ENCODE results near the gene CLTA.

CLTA gene

DNA sequence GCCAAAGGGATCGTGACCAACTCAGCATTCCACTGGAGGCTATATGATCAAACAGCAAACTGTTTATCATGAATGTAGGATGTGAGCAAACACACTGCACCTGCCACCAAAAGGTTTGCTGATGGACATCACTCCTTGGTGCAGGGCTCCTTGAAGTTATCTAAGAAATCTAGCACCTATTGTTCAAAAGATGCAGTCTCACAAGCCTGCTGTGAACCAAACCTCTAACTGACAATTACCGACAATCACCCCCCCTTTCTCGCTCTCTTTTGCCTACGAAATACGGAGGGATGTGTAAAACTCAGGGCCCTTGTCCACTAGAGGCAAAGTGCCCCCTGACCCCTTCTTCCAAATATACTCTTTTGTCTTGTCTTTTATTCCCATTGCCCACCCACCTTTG lies 2.5 kb upstream of the CLTA start:
- DNase-seq (ENCODE audit: low spot score): no peak

DNA sequence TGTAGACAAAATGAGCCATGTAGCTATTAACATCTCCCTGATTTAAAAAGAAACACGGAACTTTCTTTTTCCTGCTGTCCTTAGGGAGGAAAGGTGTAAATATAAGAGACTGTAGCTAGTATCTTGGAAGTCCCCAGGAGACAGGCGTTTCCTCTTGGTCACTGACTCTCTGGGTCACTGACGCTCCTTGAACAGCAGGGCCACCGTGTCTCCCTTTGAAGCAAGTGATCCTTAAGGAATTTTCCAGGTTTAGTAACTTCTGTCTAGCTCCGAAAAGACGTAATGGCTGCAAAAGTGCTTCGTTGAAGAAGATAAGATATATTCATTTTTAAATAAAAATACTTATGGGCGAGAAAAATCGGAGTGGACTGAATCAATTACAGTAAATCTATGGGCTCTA lies 745 bp upstream of the CLTA start:
- peak; percentile 42 for DNase-seq (ENCODE audit: low spot score)

DNA sequence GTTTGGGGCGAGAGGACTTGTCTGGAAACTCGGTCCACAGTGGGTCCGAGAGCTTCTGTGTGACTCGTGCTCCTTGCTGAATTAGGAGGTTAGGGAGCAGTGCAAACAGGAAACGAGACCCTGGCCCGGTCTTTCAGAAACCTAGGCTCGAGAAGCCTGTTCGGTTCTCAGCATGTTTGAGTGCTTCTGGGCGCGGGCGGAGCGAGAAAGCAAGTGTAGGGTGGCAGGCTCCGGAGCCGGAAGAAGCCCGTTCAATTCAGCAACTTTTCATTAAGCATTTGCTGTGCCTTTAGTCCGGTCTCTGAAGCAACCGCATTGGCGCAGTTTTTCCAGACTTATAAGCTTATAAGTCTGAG lies 547 bp downstream of the CLTA start:
- peak; percentile 21 for DNase-seq (ENCODE audit: low spot score)

DNA sequence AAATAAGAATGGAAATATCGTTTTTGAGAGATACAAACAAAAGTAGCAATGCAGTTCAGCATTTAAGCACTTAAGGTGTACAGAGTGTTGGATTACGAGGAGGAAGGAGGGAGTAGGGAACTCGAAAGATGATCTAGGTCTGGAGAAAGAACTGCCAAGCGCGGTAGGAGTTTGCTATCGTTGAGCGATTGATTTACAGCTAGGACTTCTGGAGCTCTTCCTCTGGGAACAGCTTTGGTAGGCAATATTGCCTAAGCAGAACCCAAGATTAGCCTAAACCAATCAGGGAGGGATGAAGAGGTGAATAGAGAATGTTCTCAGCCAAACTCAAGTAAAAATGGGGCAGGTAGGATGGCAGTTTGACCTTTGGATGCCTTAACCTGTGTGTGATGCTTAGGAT lies 965 bp downstream of the CLTA start:
- DNase-seq (ENCODE audit: low spot score): no peak

DNA sequence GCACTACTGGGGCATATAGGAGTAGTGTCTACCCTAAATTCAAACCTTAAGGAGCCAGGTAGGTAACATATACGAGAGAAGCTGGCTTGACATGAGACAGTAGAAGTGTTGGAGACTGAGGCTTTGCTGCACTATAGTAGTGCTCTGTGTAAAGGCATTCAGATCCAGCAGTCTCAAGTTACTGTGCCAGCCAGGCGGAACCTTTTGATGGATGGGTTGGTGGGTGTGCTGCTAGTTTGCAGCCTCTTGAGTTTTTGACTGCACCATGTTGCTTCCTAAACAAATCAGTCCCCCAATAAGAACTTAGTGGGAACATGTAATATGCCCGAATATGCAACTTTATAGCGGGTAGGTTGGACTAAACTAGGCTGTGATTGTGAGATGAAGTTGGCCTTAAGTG lies 1.5 kb downstream of the CLTA start:
- no peak for DNase-seq (ENCODE audit: low spot score)

DNA sequence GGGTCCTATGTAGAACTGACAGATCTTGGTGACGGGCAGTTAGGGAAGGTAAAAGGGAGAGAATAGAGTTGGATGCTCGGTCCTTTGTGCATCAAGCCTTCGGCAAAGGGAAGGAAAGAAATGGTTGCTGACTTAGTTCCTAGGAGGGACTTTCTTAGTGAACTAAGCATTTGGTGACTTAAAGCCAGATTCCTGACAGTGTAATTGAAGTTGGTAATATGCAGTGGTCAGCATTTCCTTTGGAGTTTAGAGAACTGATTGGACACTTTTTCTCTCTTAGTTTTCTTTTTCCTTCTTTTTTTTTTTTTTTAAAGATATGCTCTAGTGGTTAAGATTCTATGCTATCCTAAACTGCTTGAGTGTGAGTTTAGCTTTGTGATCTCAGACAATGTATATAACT lies 2.3 kb downstream of the CLTA start:
- no peak for DNase-seq (ENCODE audit: low spot score)

DNA sequence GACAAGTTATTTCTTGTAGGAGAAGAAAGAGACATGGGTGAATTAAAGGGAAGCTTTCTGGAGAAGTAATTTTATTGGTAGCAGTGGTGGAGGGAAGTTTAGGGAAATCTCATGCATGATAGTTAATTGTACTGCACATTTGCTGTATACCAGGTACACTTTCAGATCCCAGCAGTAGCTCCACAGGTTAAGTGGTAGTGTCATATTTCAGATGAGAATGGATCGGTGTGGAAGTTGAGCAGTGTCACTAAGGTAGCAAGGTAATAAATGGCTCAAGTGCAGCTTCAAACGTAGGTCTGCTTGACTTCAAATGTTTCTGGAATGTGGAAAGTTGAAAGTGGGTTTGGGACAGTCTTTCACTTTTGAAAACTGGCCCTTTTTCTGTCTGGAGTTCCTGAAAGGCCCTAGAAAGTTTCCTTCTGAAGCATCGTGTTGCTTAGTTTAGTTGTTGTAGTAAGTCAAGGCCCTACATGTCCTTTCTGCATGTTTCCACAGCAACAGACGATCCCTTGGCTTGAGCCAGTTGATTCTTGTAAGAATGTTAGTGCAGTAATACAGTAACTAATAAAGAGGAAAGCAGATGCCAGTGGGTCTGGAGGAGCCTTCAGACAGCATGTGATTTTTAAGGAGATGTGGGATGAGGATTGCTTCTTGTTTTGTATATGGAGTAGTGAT lies 3.7 kb downstream of the CLTA start:
- no peak for DNase-seq (ENCODE audit: low spot score)

DNA sequence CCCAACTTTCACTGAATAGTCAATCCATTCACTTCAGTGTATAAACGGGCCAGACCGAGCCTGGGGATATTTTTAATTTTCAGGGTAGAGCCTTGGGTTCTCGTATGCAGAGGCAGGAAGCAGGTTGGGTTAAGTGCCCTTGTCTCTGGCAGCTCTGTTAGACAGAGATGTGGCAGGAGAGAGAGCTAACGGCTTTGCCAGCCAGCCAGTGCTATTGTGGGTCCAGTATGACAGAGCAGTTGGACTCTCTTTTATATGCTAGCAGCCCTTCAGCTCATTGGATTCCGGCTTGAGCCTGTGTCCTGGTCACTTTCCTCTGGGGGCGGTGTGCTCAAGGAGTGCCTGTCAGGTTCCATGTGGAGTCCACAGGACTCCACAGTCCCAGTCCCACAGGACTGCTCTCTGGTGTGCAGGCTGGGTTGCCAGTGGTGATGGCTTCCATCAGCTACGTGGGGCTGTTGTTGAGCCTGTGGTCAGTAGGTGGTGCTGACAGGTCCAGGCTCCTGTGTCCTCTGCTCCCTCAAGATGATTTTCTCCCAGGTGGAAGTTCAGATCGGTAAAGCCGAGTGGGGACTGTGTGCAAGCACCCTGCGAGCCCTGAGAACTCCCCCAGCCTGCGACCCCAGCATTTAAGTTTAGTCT lies 14.3 kb downstream of the CLTA start:
- DNase-seq (ENCODE audit: low spot score): no peak

DNA sequence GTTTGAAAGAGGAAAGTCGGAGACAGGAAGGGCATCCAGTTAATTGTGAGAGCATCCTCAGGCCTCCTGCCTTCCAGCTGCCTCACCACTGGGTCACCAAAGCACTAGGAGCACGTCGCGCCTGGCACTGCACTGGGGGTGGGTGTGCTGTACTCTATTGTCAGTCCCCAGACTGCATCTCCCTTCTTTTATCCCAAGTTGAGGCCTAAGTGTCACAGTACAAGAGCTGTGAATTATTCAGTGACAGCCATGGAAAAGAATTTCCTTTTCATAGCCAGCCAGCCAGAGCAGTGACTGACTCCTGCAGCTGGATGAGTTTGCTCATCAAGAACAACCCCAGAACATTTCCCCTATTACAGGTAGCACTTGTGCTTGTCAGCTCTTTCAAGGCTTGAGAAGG lies 16.3 kb downstream of the CLTA start:
- DNase-seq (ENCODE audit: low spot score): no peak

DNA sequence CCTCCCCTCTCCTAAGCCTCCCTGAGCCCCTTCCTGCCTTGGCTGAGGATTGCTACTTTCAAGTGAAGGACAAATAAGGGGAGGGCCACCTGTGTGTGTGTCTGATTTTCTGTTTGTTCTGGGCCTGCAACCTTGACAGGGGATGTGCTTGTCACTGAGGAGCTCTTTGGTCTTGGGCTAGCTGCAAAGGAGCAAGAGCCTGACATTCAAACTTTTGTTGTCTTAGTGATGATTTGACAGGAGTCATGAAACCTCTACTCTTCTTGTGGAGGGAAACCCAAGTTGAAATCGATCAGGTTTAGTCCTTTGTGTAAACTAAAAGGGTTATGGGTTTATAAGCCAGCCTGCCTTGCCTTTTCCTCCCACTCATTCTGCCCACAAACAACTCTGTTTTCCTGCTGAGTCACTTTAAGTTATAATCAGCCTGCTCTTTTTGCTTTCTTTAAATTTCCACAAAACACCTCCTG lies 16.9 kb downstream of the CLTA start:
- no peak for DNase-seq (ENCODE audit: low spot score)

DNA sequence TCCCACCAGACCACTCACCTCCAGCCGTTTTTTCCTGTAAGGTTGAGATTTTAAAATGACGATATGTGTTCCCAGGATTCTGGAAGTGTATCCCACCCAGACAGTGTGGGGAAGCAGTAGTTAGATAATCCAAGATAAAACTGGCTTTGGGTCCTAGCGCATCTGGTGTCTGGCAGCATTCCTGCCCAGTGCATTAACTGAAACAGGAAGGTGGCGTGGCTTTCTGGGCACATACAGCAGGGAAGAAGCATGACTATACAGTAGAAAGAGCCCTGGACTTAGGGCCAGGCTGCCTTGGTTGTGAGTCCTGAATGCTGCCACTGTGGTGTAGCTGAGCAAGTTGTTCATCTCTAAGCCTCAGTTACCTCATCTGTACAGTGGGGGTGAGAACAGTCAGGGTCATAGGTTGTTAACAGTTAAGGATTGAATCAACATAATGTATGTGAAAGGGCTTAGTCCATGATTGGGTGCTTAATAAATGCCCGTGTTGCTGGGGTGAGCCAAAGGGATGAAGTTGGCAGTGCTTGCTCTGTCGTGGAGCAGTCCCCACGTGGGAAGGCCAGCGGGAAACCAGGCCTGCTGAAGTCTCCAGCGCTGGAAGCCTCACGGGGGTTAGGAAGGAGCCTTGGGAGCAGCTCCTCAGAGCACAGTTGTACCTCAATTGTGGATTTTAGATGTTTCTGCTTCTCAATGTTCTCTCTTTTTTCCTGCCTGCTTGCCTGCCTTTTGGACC lies 18.0 kb downstream of the CLTA start:
- DNase-seq (ENCODE audit: low spot score): no peak

DNA sequence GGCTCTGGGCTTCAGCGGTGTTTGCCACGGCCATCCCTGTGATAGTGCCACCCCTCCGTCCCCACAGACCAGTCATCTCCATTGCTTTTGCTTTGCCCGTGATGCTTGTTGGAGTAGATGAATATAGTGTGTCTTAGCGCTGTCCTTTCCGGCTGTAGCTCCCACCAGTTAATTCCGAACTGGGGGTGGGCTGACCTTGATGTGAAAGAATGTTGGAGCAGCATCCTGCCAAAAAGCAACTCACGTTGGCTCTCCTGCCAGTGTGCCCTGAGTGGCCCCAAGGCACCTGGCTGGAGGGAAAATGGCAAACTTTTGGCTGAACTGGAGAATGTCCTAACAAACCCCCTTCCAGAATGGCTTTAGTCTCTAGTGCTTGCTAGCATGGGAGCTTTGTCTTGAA lies 20.0 kb downstream of the CLTA start:
- no peak for DNase-seq (ENCODE audit: low spot score)

DNA sequence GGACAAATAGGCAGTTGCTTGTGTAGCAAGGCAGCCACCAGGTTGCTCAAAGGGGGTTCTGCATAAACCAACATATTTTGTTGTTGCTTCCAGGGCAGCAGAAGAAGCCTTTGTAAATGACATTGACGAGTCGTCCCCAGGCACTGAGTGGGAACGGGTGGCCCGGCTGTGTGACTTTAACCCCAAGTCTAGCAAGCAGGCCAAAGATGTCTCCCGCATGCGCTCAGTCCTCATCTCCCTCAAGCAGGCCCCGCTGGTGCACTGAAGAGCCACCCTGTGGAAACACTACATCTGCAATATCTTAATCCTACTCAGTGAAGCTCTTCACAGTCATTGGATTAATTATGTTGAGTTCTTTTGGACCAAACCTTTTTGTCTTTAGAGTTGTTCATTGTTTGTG lies 20.8 kb downstream of the CLTA start:
- DNase-seq (ENCODE audit: low spot score): no peak

DNA sequence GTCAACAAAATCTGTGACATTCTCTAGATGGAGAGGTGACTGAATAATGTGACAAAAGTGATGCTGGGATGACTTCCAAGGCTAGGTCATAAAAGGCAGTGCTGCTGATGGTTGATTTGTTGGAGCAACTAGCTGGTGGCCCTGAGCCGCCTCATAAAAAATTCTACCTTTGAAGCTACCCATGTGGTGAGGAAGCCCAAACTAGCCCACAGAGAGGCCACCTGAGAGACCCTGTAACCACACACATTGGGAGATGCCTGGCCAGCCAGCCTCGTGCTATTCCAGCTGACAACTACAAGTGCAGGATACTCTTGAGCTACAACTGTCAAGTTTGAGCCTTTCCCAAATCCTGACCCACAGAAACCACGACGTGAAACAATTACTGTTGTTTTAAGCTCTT lies 22.7 kb downstream of the CLTA start:
- no peak for DNase-seq (ENCODE audit: low spot score)

DNA sequence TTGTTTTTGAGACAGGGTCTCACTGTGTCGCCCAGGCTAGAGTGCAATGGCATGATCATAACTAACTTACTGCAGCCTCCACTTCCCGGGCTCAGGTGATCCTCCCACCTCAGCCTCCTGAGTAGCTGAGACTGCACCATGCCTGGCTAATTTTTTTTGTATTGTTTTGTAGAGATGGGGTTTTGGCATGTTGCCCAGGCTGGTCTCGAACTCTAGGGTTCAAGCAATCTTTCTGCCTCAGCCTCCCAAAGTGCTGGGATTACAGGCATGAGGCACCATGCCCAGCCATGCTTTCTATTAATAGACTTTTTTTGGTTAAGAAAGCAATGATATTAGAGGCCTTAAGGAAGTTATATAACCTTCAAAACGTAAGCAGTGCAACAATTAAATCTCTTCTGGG lies 23.3 kb downstream of the CLTA start:
- no peak for DNase-seq (ENCODE audit: low spot score)

DNA sequence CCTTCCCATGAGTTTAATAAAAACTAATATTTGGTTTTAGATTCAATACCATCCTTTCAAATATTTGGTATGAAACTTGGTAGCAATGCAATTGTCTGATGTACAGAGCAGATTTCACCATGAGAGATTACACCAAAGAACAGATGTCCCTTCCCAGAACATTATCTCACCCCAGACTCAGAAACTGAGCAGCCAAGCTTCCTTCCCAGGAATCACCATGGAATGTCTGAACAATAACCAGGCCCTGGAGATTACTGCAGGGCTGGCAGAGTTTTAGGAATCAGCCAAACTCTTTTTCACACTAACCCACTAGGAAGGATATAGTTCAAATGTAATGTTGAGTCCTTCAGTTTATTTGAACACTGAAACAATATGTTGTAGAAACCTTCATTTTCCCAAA lies 23.9 kb downstream of the CLTA start:
- no peak for DNase-seq (ENCODE audit: low spot score)

DNA sequence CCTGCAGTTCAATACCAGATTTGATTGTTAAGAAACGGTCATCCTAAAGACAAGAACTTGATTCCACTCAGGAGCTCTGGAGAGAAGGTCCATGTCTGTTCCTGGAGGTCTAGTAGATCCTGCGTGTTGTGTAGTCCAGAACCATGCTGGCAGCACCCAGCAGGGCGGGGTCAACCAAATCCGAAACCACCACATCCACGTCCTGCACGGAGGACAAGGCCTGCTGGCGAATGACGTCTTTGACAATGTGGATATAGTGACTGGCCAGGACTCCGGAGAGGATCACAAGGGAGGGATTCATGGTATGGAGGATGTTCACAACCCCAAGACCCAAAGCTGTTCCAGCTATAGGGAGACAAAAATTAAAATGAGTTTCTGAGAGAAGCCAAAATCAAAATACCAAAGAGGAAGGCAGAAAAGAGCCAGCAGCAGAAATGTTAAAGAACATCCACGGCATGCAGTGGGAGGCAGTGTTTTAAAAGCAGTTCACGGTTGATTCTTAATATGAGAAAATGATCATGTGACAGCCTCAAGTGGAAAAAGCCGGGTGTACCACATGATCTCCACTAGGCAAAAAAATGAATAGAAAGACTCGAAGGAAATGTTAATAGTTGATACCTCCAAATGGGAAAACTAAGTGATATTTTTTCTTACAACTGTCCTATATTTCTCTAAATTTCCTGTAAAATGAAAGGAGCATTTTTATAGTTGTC lies 26.7 kb downstream of the CLTA start:
- DNase-seq (ENCODE audit: low spot score): no peak

DNA sequence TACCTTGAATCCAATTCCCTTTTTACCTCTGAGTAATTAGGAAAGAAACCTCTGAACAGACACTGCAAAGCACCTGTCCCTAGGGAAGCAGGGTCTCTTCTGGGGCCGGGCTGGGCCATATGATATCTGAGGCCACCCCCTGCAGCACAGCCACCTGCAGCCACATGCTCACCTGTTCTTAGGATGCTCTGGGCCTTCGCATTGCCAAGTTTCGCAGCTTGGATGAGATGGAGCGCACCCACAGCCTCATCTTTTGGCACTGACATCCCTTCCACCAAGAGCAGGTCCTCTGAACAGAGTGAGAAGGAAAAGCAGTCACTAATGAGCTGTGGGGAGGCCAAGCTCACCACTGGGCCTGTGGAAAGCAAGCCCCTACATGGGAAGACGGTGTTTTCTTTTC lies 27.3 kb downstream of the CLTA start:
- no peak for DNase-seq (ENCODE audit: low spot score)

DNA sequence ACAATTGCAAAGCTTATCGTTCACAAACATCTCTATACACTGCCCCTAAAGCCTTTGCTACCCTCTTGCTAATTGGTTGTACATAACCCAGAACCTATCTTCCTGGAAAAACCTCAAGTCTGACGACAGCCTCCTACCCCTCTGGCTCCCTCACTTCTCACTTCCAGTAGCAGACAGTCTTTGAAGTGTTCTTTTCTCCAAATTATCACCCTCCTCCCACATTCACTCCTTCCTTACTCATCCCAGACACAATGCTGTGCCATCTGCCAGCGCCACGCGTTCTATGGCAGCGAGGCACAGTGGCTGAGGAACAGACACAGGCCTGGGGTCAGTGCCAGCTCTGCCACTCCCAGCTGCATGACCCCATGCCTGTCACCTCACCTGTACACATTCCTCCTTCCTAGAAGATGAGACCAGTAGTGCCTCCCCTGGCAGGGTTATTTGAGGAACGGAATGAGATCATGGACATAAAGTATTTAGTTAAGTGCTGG lies 27.7 kb downstream of the CLTA start:
- no peak for DNase-seq (ENCODE audit: low spot score)

DNA sequence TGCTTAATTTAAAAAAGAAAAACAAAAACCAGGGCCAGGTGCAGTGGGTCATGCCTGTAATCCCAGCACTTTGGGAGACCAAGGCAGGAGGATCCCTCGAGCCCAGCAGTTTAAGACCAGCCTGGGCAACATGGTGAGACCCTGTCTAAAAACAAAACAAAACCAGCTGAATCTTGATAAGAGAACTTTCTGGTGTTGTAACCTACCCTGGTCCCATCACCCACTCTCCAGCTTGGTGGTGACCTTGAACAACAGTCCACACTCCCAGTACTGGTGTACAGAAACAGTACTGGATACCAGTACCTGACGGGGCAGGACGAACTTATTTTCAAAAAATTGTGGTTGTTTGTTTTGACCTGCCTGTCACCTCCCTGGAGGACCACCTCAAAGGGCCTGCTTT lies 30.9 kb downstream of the CLTA start:
- DNase-seq (ENCODE audit: low spot score): no peak

DNA sequence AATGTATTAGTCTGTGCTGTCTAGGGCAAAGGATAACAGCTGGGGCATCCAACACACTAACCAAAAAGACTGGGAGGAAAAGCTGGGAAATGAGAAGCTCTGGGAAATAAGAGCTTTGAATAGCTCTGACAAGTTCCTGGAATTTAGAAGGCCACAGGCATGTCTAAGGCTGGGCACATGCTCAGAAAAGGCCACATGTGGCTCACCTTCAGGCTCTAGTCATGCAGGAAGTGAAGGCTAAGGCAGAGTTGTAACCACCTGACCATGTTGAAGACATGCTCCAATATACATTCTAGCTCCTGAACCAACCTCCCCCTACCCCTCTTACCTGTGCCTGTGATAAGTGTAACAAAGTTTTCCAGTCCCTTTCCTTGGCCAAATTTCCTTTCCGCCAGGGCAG lies 31.7 kb downstream of the CLTA start:
- no peak for DNase-seq (ENCODE audit: low spot score)

DNA sequence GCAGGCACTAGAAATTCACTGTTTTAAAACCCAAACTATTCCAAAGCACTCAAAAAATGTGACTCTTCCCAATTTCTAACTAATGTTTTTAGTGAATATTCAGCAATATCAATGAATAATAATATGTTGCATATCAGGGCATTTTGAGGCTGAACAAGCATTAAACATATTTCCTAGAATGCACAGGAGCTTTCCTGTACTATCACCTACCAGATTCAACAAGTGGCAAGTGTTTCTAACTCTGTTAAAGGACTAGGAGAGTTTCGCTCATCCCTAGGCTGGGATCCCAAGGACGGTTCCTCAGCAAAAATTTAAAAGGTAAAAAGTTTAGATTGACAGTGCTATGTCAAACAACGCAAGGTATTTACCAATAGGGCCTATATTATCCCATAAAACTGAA lies 46.5 kb downstream of the CLTA start:
- DNase-seq (ENCODE audit: low spot score): no peak

All from SK-N-DZ (cell line).